Measurements from ENCODE around the gene ANXA8. TPM values are rescaled to one million over a fixed set of nuclear protein-coding genes. Genes with fewer than 3 reads are reported as not detected.

ANXA8 gene
- total RNA-seq, 4 donors from 2014 or later, result 0.60 TPM; not detected in 3

DNA sequence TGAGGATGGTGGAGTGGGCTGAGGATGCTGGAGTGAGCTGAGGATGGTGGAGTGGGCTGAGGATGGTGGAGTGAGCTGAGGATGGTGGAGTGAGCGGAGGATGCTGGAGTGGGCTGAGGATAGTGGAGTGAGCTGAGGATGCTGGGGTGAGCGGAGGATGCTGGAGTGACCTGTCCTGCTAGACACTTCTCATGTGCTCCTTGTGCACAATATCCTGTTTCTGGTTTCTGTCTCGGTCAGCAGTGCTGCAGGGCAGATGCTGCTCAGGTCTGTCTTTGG lies 29.2 kb downstream of the ANXA8 start:
- no peak for TF ChIP-seq POLR2AphosphoS5 (IDR thresholded peaks at IDR 0.05)
- no peaks in the 10 kb centered on the region for H3K4me1 ChIP-seq
- intact Hi-C loops (cut with DNase I; ENCODE audit: low total_unique reads), result no loop called here
- DNase-seq, result no peak
- no peak overlapping the region for H3K27ac ChIP-seq
- H3K27me3 ChIP-seq, result no peaks in the 10 kb centered on the region
- H3K9me3 ChIP-seq, result no peaks in the 10 kb centered on the region
- in situ Hi-C loops (cut with MboI; ENCODE audit: low pct_ligation_motif_present in 1 of 4, low pct_unique_long_range_greater_than_20kb in 1 of 4, low sequenced_read_pairs in 3 of 4), result no loop called here
- no peak overlapping the region for H3K4me3 ChIP-seq
- H3K36me3 ChIP-seq, result no peaks in the 10 kb centered on the region
- 82 to 86% methylated on average over 3 of the region's 3 CpGs for WGBS, 2 donors (ENCODE audit: low coverage in 1 of 2)

DNA sequence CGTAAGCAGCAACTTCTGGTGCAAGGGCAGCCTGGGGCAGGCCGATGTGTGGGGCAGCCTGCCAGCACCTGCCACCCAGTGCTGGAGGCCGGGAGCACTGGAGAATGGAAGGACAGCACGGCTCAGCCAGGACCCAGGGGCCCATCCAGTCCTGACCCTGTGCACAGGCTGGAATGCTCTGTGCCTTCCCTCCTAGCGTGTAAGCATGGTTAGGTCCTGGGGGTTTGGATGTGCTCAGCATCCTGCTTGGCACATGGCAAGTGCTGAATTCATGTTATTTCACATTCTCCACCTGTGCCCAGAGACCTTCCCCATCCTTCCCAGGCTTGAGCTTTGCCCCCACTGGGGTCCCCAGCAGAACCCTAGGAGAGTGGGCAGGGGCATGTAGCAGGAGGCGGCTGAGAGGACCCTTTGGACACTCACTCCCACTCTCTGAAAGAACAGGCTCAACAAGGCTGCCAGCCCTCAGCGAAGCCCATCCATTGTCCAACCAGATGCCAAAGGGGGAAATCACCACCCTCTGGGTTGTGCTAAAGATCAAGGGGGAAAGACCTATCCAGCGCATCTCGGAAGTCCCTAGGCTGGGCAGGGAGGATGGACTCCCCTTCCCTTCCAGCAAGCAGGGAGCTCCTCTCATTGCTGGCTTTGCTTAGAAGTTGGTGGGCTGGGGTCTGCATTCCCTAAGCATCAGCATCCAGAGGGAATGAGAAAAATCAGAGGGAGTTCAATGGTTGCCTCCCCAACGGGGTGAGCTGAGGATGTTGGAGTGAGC lies 29.7 kb downstream of the ANXA8 start:
- no peak for TF ChIP-seq CTCF (IDR thresholded peaks at IDR 0.05)
- Histone ChIP-seq H3K36me3 (no peaks in the 10 kb centered on the region), H3K4me3 (no peak overlapping the region), H3K27ac (no peak overlapping the region), H3K4me1 (no peaks in the 10 kb centered on the region), H3K9me3 (no peaks in the 10 kb centered on the region), H3K27me3 (no peaks in the 10 kb centered on the region)
- no peak for DNase-seq
- 71 to 76% methylated on average over 4 to 10 of the region's 10 CpGs for whole genome bisulfite sequencing, 2 donors (ENCODE audit: low coverage in 1 of 2)
- intact Hi-C loops (cut with DNase I; ENCODE audit: low total_unique reads) (no loop called here), in situ Hi-C loops (cut with MboI; ENCODE audit: low pct_ligation_motif_present in 1 of 4, low pct_unique_long_range_greater_than_20kb in 1 of 4, low sequenced_read_pairs in 3 of 4) (no loop called here)

DNA sequence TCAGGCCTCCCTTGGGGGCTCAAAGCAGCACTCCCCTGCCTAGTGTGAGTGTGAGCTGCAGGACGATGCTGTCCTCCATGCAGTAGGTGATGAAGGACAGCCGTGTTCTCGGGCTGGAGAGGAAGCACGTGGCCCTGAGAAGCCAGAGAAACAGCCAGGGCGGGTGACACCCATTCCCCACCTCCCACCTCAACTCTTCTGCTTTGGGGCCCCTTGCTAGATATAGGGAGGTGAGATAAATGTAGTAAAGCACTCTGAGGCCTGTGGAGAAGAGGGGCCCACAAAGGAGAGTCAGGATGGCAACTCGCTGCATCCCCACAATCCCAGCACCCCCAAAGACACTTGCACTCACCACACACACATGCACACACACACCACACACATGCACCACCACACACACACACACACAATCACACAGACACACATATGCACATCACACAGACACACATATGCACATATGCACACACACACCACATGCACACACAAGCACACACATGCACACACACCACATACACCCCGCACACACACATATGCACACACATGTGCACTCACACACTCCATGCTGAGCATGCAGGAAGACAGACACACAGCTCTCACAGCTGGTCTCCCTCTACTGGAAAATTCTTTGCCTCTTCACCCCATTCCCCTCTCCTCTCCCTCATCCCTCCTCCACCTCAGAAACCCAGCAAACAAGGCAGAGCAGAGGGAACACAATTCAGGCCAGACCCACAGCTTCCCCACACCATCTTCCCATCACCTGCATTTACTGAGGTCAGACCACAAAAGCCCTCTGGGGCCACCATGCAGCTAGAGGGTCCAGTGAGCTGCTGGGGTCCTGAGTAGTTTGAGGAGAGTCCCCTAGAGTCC lies 30.5 kb downstream of the ANXA8 start:
- no peak overlapping the region for H3K4me3 ChIP-seq
- H3K4me1 ChIP-seq, result no peaks in the 10 kb centered on the region
- H3K36me3 ChIP-seq, result no peaks in the 10 kb centered on the region
- 54 to 100% methylated on average over 1 to 7 of the region's 7 CpGs for WGBS, 2 donors (ENCODE audit: low coverage in 1 of 2)
- DNase-seq, result no peak
- no peaks in the 10 kb centered on the region for H3K9me3 ChIP-seq
- TF ChIP-seq CTCF (IDR thresholded peaks at IDR 0.05) (no peak), POLR2AphosphoS5 (IDR thresholded peaks at IDR 0.05) (no peak), POLR2A (IDR thresholded peaks at IDR 0.05) (no peak), EP300 (IDR thresholded peaks at IDR 0.05; ENCODE audit: low read depth) (no peak)
- no peaks in the 10 kb centered on the region for H3K27me3 ChIP-seq
- H3K27ac ChIP-seq, result no peak overlapping the region
- in situ Hi-C loops (cut with MboI; ENCODE audit: low pct_ligation_motif_present in 1 of 4, low pct_unique_long_range_greater_than_20kb in 1 of 4, low sequenced_read_pairs in 3 of 4), result no loop called here
- intact Hi-C loops (cut with DNase I; ENCODE audit: low total_unique reads), result no loop called here

DNA sequence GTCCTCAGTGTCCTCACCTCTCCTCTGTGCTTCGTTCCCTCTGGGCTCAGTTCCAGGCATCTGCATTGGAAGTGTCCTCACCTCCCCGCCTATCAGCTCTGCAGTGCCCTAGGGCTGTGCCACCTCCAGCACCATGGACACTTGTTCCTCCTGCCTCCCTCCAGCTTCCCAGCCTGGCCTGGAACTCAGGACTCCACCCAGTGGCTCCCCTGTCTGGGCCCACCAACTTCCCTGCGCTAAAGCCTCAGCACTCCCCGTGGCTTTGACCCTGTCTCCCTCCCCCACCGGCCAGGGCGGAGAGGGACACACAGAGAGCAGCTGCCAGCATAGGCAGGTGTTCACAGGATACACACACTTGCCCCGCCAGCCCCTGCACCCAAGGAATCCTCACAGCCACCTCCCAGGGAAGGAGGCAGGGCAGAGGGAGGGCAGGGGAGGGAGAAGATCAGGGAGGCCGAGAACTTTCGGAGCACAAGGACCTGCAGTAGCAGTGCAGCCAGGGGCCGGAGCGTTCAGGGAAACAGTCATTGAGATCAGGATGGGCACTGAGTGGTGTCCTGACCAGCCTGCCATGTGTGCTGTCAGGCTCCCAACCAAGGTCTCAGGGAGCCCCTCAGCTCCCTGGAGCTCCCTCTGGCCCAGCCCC lies 31.3 kb downstream of the ANXA8 start:
- in situ Hi-C loops (cut with MboI; ENCODE audit: low pct_ligation_motif_present in 1 of 4, low pct_unique_long_range_greater_than_20kb in 1 of 4, low sequenced_read_pairs in 3 of 4) (no loop called here), intact Hi-C loops (cut with DNase I; ENCODE audit: low total_unique reads) (no loop called here)
- H3K27ac ChIP-seq, result no peak overlapping the region
- DNase-seq, result no peak
- no peaks in the 10 kb centered on the region for H3K27me3 ChIP-seq
- H3K9me3 ChIP-seq, result no peaks in the 10 kb centered on the region
- H3K4me1 ChIP-seq, result no peaks in the 10 kb centered on the region
- no peak overlapping the region for H3K4me3 ChIP-seq
- TF ChIP-seq EP300 (IDR thresholded peaks at IDR 0.05; ENCODE audit: low read depth) (no peak), POLR2AphosphoS5 (IDR thresholded peaks at IDR 0.05) (no peak), POLR2A (IDR thresholded peaks at IDR 0.05) (no peak), CTCF (IDR thresholded peaks at IDR 0.05) (no peak)
- WGBS, 2 donors (ENCODE audit: low coverage in 1 of 2), result 58% methylated on average over 11 of the region's 11 CpGs; no CpG with 5 or more reads in 1 of the 2 donors
- no peaks in the 10 kb centered on the region for H3K36me3 ChIP-seq
